Thoracic aorta (tissue), 2 donors: ENCODE results near the gene TRAPPC12. TPM values are rescaled to one million over a fixed set of nuclear protein-coding genes. Genes with fewer than 3 reads are reported as not detected.

Experiments used
- ATAC-seq: fragments of 150-250 bp; one replicate; pipeline ENCODE4 v1.8.0; 2017; ENCODE audit warnings: low read depth; ENCODE audit not compliant: insufficient number of reproducible peaks, low FRiP score
- DNase-seq: peaks from one replicate; pipeline ENCODE4 v3.0.0-alpha.2; 2020; ENCODE audit warnings: low spot score
- H3K27ac ChIP-seq, 2 donors: fragments of 200-600 bp; sonication (generic); 1 replicate in 1 of 2; 2 replicates in 1 of 2; pipeline ENCODE4 v1.5.1; 2016; ENCODE audit warnings: mild to moderate bottlenecking in 2 of 2, moderate library complexity in 2 of 2
- H3K27me3 ChIP-seq: fragments of 200-600 bp; sonication (generic); replicated peaks from 2 replicates; pipeline ENCODE4 v1.6.0; 2016; ENCODE audit warnings: mild to moderate bottlenecking; ENCODE audit not compliant: insufficient read depth
- H3K36me3 ChIP-seq: fragments of 200-600 bp; sonication (generic); one replicate; pipeline ENCODE4 v1.5.1; 2016
- H3K4me1 ChIP-seq, 2 donors: fragments of 200-600 bp; sonication (generic); 1 replicate in 1 of 2; 2 replicates in 1 of 2; pipeline versions ENCODE4 v1.5.1 to v1.6.0; 2016; ENCODE audit warnings: low read depth in 2 of 2, mild to moderate bottlenecking in 1 of 2; ENCODE audit not compliant: control insufficient read depth in 1 of 2
- H3K4me3 ChIP-seq: fragments of 200-600 bp; sonication (generic); 2 replicates; pipeline ENCODE4 v1.5.1; 2016; ENCODE audit warnings: mild to moderate bottlenecking
- H3K9me3 ChIP-seq: fragments of 200-600 bp; sonication (generic); 2 replicates; pipeline ENCODE4 v1.5.1; 2016
- CTCF ChIP-seq: fragments of 200-600 bp; sonication (generic); IDR thresholded peaks from one replicate; pipeline ENCODE4 v1.5.1; 2019; ENCODE audit warnings: antibody characterized with exemption
- total RNA-seq, 2 donors: library from RNA; depleted of rRNA; stranded (reverse); fragments of >200 nt; gene quantifications; one replicate each; pipeline versions ENCODE4 v1.1.0 to v1.2.3, GENCODE V29; 2016

TRAPPC12 gene
- total RNA-seq, 2 donors from 2014 or later = 121 to 180 TPM

GRCh38 chr2:3345621-3346020 lies 33.9 kb upstream of the TRAPPC12 start:
- DNase-seq (no peak), ATAC-seq (no peak)
- Histone ChIP-seq H3K4me1 (no peaks in the 10 kb centered on the region), H3K27ac (no peak overlapping the region), H3K27me3 (no peaks in the 10 kb centered on the region), H3K9me3 (no peaks in the 10 kb centered on the region), H3K36me3 (no peaks in the 10 kb centered on the region), H3K4me3 (no peak overlapping the region)
- TF ChIP-seq CTCF = no peak

- Histone ChIP-seq H3K4me3 (no peak overlapping the region), H3K27ac (no peak overlapping the region), H3K36me3 (no peaks in the 10 kb centered on the region), H3K9me3 (no peaks in the 10 kb centered on the region), H3K4me1 (no peaks in the 10 kb centered on the region), H3K27me3 (no peaks in the 10 kb centered on the region)
- ATAC-seq = no peak
- no peak for TF ChIP-seq CTCF
- DNase-seq = no peak
These were observed 30.7 kb upstream of the TRAPPC12 start for GRCh38 chr2:3348767-3349166.

- DNase-seq (no peak), ATAC-seq (no peak)
- H3K9me3 ChIP-seq = no peaks in the 10 kb centered on the region
- no peaks in the 10 kb centered on the region for H3K4me1 ChIP-seq
- TF ChIP-seq CTCF = no peak
- H3K36me3 ChIP-seq = peaks cover 3% of the 10 kb centered on the region
- no peak overlapping the region for H3K27ac ChIP-seq
- H3K4me3 ChIP-seq = no peak overlapping the region
- no peaks in the 10 kb centered on the region for H3K27me3 ChIP-seq
These were observed 30.2 kb upstream of the TRAPPC12 start for GRCh38 chr2:3349211-3349693.

- H3K27ac ChIP-seq = no peak overlapping the region
- peaks cover 3% of the 10 kb centered on the region for H3K36me3 ChIP-seq
- no peak overlapping the region for H3K4me3 ChIP-seq
- no peaks in the 10 kb centered on the region for H3K9me3 ChIP-seq
- H3K4me1 ChIP-seq = no peaks in the 10 kb centered on the region
- H3K27me3 ChIP-seq = no peaks in the 10 kb centered on the region
- TF ChIP-seq CTCF = no peak
- DNase-seq (no peak), ATAC-seq (no peak)
These were observed 24.5 kb upstream of the TRAPPC12 start for GRCh38 chr2:3354986-3355385.

GRCh38 chr2:3355951-3356569 lies 23.4 kb upstream of the TRAPPC12 start:
- Histone ChIP-seq H3K4me3 (no peak overlapping the region), H3K36me3 (peaks cover 3% of the 10 kb centered on the region), H3K4me1 (no peaks in the 10 kb centered on the region), H3K27me3 (no peaks in the 10 kb centered on the region), H3K9me3 (no peaks in the 10 kb centered on the region), H3K27ac (no peak overlapping the region)
- ATAC-seq (no peak), DNase-seq (no peak)
- TF ChIP-seq CTCF = no peak
